Thoracic aorta endothelial cell (primary cell): ENCODE data around the gene LIN54. TPM values are rescaled to one million over a fixed set of nuclear protein-coding genes. Genes with fewer than 3 reads are reported as not detected.

Experiments
- small RNA-seq: library from RNA; depleted of rRNA; stranded (forward); fragments of <200 nt; gene quantifications from one replicate; pipeline ENCODE3, GENCODE V24; 2012
- total RNA-seq: library from RNA; depleted of rRNA; stranded (reverse); fragments of >200 nt; gene quantifications from 2 replicates; pipeline ENCODE4 v1.2.3, GENCODE V29; 2012

The LIN54 gene
- total RNA-seq, result 18.4 and 25.9 TPM in 2 replicates

GRCh38 chr4:83010522-83011318 lies at the start of gene LIN54:
Gene LIN54 (minus strand): TSS chr4:83010823. CDS start chr4:82984844, 25,979 bp downstream.

DNA sequence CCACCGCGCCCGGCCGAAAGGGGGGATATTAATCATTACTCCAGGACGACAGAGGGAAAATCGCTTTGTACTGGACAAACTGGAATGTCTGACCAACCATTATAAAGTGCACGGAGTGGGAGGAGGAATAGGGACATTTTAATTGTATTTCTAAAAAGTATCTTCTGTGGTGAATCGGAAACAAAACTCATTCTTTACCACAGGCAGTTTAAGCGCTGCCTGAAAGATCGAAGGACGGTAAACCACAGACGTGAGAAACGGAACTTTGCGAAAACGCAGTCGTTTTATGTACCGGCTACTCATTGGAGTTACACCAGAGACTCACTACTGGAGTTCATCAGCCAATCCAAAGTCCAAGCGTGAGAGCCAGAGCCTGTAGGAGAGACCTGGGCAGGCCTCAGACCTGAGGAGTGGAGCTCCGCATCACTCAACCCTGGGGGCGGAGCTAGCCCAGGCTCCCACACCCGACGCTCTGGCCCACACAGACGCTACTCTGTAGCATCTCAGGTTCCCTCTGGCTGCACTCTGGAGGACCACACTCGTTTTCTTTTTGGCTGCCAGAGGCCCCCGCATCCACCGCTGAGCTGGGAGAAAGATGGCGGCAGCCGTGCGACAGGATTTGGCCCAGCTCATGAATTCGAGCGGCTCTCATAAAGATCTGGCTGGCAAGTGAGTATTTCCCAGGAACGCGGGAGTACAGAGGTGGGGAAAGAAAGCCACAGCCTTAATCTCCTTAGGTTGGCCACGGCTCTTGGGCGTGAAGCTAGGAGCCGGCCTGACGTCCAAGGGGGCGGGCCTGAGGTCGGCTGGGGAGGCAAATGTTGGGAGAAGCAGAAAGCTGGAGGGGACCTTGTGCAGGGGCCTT lies 24.2 kb upstream of the LIN54 start, which contains the start of gene COPS4:
Gene COPS4, plus strand, starts transcription at position 554 of the 865 bp plus-strand sequence. Its CDS starts 42 bp downstream, at position 596.

DNA sequence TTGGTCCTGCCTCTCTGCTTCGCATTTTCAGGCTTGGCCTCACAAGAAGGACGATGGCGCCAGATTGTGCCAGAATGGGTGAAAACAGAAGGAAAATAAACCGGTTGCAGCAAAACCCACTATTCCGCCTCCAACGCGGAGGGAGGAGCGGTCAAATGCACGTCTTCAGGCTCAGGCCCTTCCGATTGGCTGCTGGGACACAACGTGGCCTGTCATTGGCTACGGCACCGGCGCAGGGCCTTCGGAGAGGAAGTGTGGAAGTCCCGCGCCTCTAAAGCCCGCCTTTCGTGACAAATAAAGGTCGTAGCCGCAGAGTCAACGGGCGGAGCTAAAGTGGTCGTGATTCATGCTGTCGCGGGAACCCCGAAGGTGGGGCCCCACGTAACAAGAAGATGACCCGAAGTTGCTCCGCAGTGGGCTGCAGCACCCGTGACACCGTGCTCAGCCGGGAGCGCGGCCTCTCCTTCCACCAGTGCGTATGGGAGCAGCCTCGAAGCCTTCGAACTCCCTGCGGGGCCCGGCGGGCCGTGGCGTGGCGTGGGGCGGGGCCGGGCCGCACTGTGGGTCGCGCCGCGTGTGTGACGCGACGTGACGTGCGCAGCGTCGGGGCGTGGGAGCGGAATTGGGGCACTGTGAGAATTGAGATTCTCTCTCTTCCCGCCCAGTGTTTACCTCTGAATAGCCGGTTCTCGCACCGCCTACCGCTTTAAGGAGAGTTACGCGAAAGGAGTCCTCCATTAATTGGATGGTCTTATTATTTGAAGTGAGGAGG lies 110.0 kb downstream of the LIN54 start, which contains the start of gene THAP9:
Gene THAP9, plus strand, starts transcription at position 325 of the 772 bp plus-strand sequence. Its CDS starts 68 bp downstream, at position 393.

GRCh38 chr4:82890901-82891706 lies 119.5 kb downstream of the LIN54 start, which contains the start of gene SEC31A:
Gene SEC31A (minus strand): TSS chr4:82891153. CDS start chr4:82881936, 9,217 bp downstream.

Small RNAs within 50 kb of the gene (small RNA-seq; reads per million reads assigned to genes)
- not detected for gene RF00019
- not detected for gene RNU6-615P

Other genes with a start within 250 kb of the LIN54 start
- gene SCD5, start 212.0 kb downstream of the LIN54 start, total RNA-seq, result 55.7 and 72.3 TPM in 2 replicates
- 364 and 458 TPM in 2 replicates for gene SEC31A, start 119.7 kb downstream of the LIN54 start, total RNA-seq
- 5.2 and 5.5 TPM in 2 replicates for gene THAP9, start 110.1 kb downstream of the LIN54 start, total RNA-seq
- gene COPS4, start 24.4 kb upstream of the LIN54 start, total RNA-seq, result 101 and 103 TPM in 2 replicates
- 0.22 TPM in 1 of 2 replicates, not detected in the other for gene PLAC8, start 103.9 kb upstream of the LIN54 start, total RNA-seq